KOPT-K1 (cell line): ENCODE measurements around the gene ZFYVE27.

Experiments
- H3K27ac ChIP-seq: fragments of 200-600 bp; sonication (generic); 2 replicates; pipeline ENCODE4 v1.5.1; 2016; ENCODE audit warnings: antibody characterized with exemption, mild to moderate bottlenecking, low read depth, low read length; ENCODE audit not compliant: poor library complexity, severe bottlenecking
- H3K36me3 ChIP-seq: fragments of 200-600 bp; sonication (generic); 2 replicates; pipeline ENCODE4 v1.5.1; 2017; ENCODE audit warnings: antibody characterized with exemption, mild to moderate bottlenecking, low read length, moderate library complexity; ENCODE audit not compliant: insufficient read depth
- H3K9me3 ChIP-seq: fragments of 200-600 bp; sonication (generic); 2 replicates; pipeline ENCODE4 v1.5.1; 2017; ENCODE audit warnings: antibody characterized with exemption, low read length, mild to moderate bottlenecking; ENCODE audit not compliant: insufficient read depth, poor library complexity, severe bottlenecking

ZFYVE27 gene

GRCh38 chr10:97805949-97806348, 69.0 kb downstream of the ZFYVE27 start:
- Histone ChIP-seq H3K36me3 (no peaks in the 10 kb centered on the region), H3K27ac (no peak overlapping the region), H3K9me3 (no peaks in the 10 kb centered on the region)

- H3K27ac ChIP-seq = no peak overlapping the region
- H3K36me3 ChIP-seq = no peaks in the 10 kb centered on the region
- no peaks in the 10 kb centered on the region for H3K9me3 ChIP-seq
Observed at GRCh38 chr10:97810446-97810845, 73.5 kb downstream of the ZFYVE27 start.
